GM12865 (cell line): Measurements from ENCODE around the gene ZDBF2.

Experiments used
- DNase-seq: peaks from one replicate; pipeline ENCODE4 v3.0.0; 2010; ENCODE audit warnings: low read depth
- H3K4me3 ChIP-seq: 2 replicates; pipeline ENCODE4 v1.5.1; 2011; ENCODE audit warnings: mild to moderate bottlenecking, low read depth, low read length, control low read depth
- CTCF ChIP-seq: IDR thresholded peaks from 2 replicates; pipeline ENCODE4 v1.5.1; 2011; ENCODE audit warnings: low read length, control low read depth, low read depth, inconsistent platforms; ENCODE audit not compliant: insufficient read depth; ENCODE audit errors: missing control alignments

The ZDBF2 gene

DNA sequence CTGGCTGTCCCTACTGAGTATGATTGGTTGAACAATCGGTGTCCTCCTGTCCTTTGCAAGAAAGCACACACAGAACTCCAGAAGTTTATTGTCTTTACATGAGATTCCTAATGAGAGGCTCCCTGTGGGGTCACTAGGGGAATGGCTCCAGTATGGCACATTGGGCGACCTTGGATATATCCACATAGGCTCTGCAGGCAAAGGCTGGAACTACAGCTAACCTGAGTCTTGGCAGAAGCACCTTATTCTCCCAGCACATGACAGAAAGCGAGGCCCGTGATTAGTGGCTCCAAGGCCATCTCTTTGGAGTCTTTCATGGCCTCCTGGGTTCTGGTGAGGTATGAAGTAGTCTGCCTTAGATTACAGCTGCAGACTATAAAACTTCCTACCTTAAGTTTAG is 49.0 kb downstream of the ZDBF2 start:
- no peak for DNase-seq
- no peak overlapping the region for H3K4me3 ChIP-seq
- no peak for TF ChIP-seq CTCF

- no peak for TF ChIP-seq CTCF
- DNase-seq, result no peak
- no peak overlapping the region for H3K4me3 ChIP-seq
Observed at GRCh38 chr2:206324869-206325268, 50.4 kb downstream of the ZDBF2 start.

DNA sequence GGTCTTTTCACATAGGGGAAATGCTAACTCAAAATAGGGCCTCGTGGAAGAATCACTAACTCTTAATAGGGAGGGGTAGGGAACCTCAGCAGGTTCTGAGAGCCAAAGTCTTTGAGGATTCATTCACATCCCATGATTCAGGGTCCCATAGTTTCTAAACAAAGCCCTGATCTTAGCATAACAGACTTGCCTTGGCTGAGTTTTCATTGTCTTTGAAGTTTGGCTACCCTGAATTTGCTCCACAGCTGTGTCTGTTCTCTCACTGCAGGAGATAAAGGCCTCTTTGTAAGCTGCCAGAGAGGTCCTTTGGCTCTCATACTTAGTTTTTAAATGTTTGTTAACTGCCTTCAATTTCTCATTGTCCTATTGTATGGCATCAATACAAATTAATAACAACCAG is 54.5 kb downstream of the ZDBF2 start:
- no peak for DNase-seq
- TF ChIP-seq CTCF, result no peak
- no peak overlapping the region for H3K4me3 ChIP-seq

GRCh38 chr2:206336861-206337260 is 62.4 kb downstream of the ZDBF2 start:
- H3K4me3 ChIP-seq, result no peak overlapping the region
- no peak for DNase-seq
- TF ChIP-seq CTCF, result no peak

- no peak for DNase-seq
- TF ChIP-seq CTCF, result no peak
- H3K4me3 ChIP-seq, result no peak overlapping the region
Observed at GRCh38 chr2:206337956-206338355, 63.5 kb downstream of the ZDBF2 start.

DNA sequence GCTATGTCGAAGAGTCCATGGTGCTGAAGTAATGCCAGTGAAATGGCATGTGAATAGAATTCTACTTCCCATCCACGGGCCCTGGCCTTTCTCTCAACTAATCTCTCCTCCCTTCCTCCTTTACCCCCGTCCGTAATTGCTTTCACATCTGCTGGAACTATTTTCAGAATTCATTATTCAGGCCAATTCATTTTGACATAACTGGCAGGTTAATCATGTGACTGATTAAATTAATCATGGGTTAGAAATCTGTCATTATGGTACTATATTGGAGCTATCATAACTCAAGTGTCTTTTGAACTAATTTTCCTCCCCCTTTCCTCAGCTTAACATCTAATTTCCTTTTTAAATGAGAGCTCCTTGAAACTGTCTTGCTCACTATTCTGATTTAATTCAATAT is 66.9 kb downstream of the ZDBF2 start:
- no peak for TF ChIP-seq CTCF
- no peak for DNase-seq
- no peak overlapping the region for H3K4me3 ChIP-seq

DNA sequence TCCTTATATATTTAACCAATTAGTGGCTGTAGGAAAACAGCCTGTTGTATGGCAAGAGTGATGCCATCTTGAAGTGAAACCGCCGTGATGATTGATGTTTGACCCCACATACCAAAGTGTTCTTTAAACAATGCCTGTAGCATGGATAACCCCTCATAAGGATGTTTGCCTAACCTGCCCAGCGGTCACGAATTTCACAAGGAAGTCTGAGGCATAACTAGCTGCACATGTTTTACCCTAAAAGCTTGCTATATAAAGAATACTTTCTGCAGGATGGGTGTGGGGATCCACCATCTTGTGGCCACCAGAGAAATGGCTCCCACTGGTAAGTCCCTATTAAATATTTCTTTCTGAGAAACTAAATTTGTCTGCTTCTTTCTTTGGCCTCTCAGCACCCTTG is 68.7 kb downstream of the ZDBF2 start:
- H3K4me3 ChIP-seq, result no peak overlapping the region
- DNase-seq, result no peak
- no peak for TF ChIP-seq CTCF
